WTC11 (cell line): ENCODE data around the gene GPRIN3.

Experiments
- IRF2 ChIP-seq: sonication (generic); formaldehyde crosslinking; IDR thresholded peaks from 2 replicates; pipeline ENCODE4 v1.8.0; 2022; ENCODE audit warnings: low read depth, missing genetic modification reagents, borderline replicate concordance
- RELA ChIP-seq: sonication (generic); formaldehyde crosslinking; IDR thresholded peaks from 2 replicates; pipeline ENCODE4 v1.8.1; 2022; ENCODE audit warnings: missing genetic modification reagents, mild to moderate bottlenecking, borderline replicate concordance
- TF ChIP-seq, protein P1 (sequence below): sonication (generic); formaldehyde crosslinking; IDR thresholded peaks from 2 replicates; pipeline ENCODE4 v1.8.0; 2022; ENCODE audit warnings: mild to moderate bottlenecking, missing genetic modification reagents
- TF ChIP-seq, protein P2 (sequence below): sonication (generic); formaldehyde crosslinking; IDR thresholded peaks from 2 replicates; pipeline ENCODE4 v1.8.1; 2022; ENCODE audit warnings: missing genetic modification reagents, borderline replicate concordance

DNA sequence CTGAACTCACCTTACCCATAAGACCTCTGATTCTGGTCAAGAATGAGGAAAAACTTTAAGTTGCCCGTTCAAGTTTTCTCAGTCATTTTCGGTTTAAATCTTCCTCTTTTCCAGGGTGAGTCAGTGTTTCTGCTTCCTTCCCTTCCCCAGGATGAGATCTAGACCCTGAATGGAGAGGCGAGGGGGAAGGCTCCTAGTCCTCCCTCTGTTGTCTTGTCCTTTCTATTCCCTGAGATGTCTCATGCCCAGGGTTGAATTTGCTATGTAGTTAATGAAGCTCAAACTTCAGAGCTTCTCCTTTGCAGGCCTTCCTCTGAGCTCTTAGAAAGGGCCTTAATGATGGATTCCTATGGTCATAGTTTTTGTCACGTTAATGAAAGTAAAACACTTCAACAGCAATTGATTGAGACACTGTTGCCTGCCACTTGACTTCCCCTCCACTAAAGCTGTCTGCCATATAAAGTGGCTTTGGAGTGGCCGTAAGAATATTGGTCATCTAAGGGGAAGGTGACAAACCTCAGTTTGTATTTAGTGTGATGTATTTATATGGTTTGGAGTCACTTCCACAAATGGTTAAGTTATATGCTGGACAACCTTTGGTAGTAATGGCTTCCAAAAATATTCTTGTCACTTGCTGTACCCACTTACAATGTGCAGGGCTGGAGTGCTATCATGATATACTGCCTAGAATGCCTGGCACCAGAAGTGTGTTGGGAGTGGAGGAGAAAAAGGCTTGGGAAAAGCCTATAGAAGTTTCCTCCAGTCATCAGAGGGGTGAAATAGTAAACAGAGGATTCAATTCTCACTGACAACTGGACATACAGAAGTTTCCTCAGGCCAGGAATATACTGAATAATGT lies 24.3 kb upstream of the GPRIN3 start:
- TF ChIP-seq RELA (CRISPR knock-in tag) (no peak), IRF2 (CRISPR knock-in tag) (no peak)
- TF ChIP-seq, protein P1, sequence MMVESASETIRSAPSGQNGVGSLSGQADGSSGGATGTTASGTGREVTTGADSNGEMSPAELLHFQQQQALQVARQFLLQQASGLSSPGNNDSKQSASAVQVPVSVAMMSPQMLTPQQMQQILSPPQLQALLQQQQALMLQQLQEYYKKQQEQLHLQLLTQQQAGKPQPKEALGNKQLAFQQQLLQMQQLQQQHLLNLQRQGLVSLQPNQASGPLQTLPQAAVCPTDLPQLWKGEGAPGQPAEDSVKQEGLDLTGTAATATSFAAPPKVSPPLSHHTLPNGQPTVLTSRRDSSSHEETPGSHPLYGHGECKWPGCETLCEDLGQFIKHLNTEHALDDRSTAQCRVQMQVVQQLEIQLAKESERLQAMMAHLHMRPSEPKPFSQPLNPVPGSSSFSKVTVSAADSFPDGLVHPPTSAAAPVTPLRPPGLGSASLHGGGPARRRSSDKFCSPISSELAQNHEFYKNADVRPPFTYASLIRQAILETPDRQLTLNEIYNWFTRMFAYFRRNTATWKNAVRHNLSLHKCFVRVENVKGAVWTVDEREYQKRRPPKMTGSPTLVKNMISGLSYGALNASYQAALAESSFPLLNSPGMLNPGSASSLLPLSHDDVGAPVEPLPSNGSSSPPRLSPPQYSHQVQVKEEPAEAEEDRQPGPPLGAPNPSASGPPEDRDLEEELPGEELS (CRISPR knock-in tag) = no peak
- TF ChIP-seq, protein P2, sequence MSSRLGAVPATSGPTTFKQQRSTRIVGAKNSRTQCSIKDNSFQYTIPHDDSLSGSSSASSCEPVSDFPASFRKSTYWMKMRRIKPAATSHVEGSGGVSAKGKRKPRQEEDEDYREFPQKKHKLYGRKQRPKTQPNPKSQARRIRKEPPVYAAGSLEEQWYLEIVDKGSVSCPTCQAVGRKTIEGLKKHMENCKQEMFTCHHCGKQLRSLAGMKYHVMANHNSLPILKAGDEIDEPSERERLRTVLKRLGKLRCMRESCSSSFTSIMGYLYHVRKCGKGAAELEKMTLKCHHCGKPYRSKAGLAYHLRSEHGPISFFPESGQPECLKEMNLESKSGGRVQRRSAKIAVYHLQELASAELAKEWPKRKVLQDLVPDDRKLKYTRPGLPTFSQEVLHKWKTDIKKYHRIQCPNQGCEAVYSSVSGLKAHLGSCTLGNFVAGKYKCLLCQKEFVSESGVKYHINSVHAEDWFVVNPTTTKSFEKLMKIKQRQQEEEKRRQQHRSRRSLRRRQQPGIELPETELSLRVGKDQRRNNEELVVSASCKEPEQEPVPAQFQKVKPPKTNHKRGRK (CRISPR knock-in tag) = no peak
